ENCODE results near the gene NPAS4.

- TF ChIP-seq, protein P1, sequence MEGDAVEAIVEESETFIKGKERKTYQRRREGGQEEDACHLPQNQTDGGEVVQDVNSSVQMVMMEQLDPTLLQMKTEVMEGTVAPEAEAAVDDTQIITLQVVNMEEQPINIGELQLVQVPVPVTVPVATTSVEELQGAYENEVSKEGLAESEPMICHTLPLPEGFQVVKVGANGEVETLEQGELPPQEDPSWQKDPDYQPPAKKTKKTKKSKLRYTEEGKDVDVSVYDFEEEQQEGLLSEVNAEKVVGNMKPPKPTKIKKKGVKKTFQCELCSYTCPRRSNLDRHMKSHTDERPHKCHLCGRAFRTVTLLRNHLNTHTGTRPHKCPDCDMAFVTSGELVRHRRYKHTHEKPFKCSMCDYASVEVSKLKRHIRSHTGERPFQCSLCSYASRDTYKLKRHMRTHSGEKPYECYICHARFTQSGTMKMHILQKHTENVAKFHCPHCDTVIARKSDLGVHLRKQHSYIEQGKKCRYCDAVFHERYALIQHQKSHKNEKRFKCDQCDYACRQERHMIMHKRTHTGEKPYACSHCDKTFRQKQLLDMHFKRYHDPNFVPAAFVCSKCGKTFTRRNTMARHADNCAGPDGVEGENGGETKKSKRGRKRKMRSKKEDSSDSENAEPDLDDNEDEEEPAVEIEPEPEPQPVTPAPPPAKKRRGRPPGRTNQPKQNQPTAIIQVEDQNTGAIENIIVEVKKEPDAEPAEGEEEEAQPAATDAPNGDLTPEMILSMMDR (IDR thresholded peaks at IDR 0.05; ENCODE audit: low read depth, low read length) = no peak
- TF ChIP-seq POLR2A (IDR thresholded peaks at IDR 0.05; ENCODE audit: extremely low read depth, insufficient read length) = no peak
- TF ChIP-seq, protein P2, sequence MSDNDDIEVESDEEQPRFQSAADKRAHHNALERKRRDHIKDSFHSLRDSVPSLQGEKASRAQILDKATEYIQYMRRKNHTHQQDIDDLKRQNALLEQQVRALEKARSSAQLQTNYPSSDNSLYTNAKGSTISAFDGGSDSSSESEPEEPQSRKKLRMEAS (IDR thresholded peaks at IDR 0.05; ENCODE audit: low read depth, low read length) = no peak
- no peak for TF ChIP-seq MYC (IDR thresholded peaks at IDR 0.05; ENCODE audit: low read depth, low read length)
Observed at GRCh38 chr11:66475349-66476172, 54.7 kb downstream of the NPAS4 start.
